HCT116 (cell line): Measurements from ENCODE around the gene NF1. TPM values are rescaled to one million over a fixed set of nuclear protein-coding genes. Genes with fewer than 3 reads are reported as not detected.

Experiments used
- ATAC-seq: fragments of 200-7000 bp; cut with Tn5 transposase; 2 replicates; pipeline ENCODE4 v1.9.1; 2020; ENCODE audit warnings: mild to moderate bottlenecking, moderate library complexity
- BruUV-seq: library from RNA; stranded (reverse); fragments of 400-500 nt; replicated peaks from 2 replicates; lab custom pipeline; 2021; lab: Mats Ljungman, UMichigan
- CTCF ChIA-PET: fragments of 300-600 bp; sonication (Branson Sonifier 250); formaldehyde crosslinking; loops from one replicate; lab custom pipeline; 2021; ENCODE audit warnings: antibody characterized with exemption; lab: Charles Lee
- POLR2A ChIA-PET: fragments of 300-600, 350-600 bp; sonication (Branson Sonifier 250); formaldehyde crosslinking; loops from one replicate; lab custom pipeline; 2021; ENCODE audit warnings: antibody characterized with exemption; lab: Charles Lee
- RAD21 ChIA-PET, 2 experiments: fragments of 300-600 bp; sonication (Branson Sonifier 250); formaldehyde crosslinking; loops; one replicate each; lab custom pipeline; 2023; ENCODE audit warnings: low total read pairs in 2 of 2; ENCODE audit not compliant: uncharacterized antibody in 2 of 2, unreplicated experiment in 2 of 2, low non-redundant PET in 1 of 2; lab: Charles Lee
- DNase-seq: peaks from one replicate; pipeline ENCODE4 v3.0.0-alpha.2; 2010; ENCODE audit warnings: low read depth, low spot score
- H2AFZ ChIP-seq: fragments of 200-600 bp; shearing (Covaris generic), sonication (generic); 2 replicates; pipeline ENCODE4 v1.6.1; 2017; ENCODE audit warnings: low read depth, mixed run types, mixed read lengths, antibody characterized with exemption, low read length; ENCODE audit not compliant: poor library complexity, severe bottlenecking
- H3K27ac ChIP-seq: 2 replicates; pipeline ENCODE4 v1.5.1; 2012; ENCODE audit warnings: low read depth, low read length
- H3K27me3 ChIP-seq: fragments of 200-600 bp; sonication (generic); 2 replicates; pipeline ENCODE4 v1.6.1; 2016; ENCODE audit warnings: mixed run types, low read length, mixed read lengths; ENCODE audit not compliant: insufficient read depth
- H3K36me3 ChIP-seq, 2 experiments: fragments of 200-500 bp in 1 of 2; fragments of 200-600 bp in 1 of 2; sonication (Bioruptor generic) in 1 of 2; sonication (generic) in 1 of 2; 2 replicates each; pipeline versions ENCODE4 v1.5.1 to v1.6.1; 2014 to 2016; ENCODE audit warnings: low read length in 2 of 2, inconsistent platforms in 1 of 2, mixed read lengths in 1 of 2, mixed run types in 1 of 2; ENCODE audit not compliant: insufficient read depth in 2 of 2, control insufficient read depth in 1 of 2
- H3K4me1 ChIP-seq, 2 experiments: fragments of 200-600 bp in 1 of 2; sonication (generic) in 1 of 2; 2 replicates each; pipeline versions ENCODE4 v1.5.1 to v1.6.1; 2012 to 2017; ENCODE audit warnings: low read length in 2 of 2, inconsistent platforms in 1 of 2, mild to moderate bottlenecking in 1 of 2, mixed read lengths in 1 of 2, mixed run types in 1 of 2, moderate library complexity in 1 of 2; ENCODE audit not compliant: insufficient read depth in 2 of 2, control insufficient read depth in 1 of 2
- H3K4me2 ChIP-seq: fragments of 200-600 bp; sonication (generic); 2 replicates; pipeline ENCODE4 v1.6.1; 2017; ENCODE audit warnings: mixed run types, low read length, mixed read lengths
- H3K4me3 ChIP-seq, 2 experiments: fragments of 200-600 bp in 1 of 2; sonication (generic) in 1 of 2; replicated peaks in 1 of 2; 2 replicates each; pipeline ENCODE4 v1.5.1; 2011 to 2016; ENCODE audit warnings: low read length in 2 of 2, control low read depth in 1 of 2, low read depth in 1 of 2, mild to moderate bottlenecking in 1 of 2, mixed read lengths in 1 of 2, mixed run types in 1 of 2
- H3K79me2 ChIP-seq: fragments of 200-600 bp; sonication (generic); 2 replicates; pipeline ENCODE4 v1.6.1; 2017; ENCODE audit warnings: mild to moderate bottlenecking, mixed run types, low read length, moderate library complexity, mixed read lengths; ENCODE audit not compliant: insufficient read depth
- H3K9ac ChIP-seq: fragments of 200-600 bp; sonication (generic); 2 replicates; pipeline ENCODE4 v1.6.1; 2016; ENCODE audit warnings: low read length, mixed read lengths
- H3K9me2 ChIP-seq: fragments of 200-600 bp; sonication (generic), shearing (Covaris generic); 2 replicates; pipeline ENCODE4 v1.6.1; 2017; ENCODE audit warnings: mixed run types, mild to moderate bottlenecking, moderate library complexity; ENCODE audit not compliant: insufficient read depth
- H3K9me3 ChIP-seq, 2 experiments: fragments of 200-500 bp in 1 of 2; fragments of 200-600 bp in 1 of 2; sonication (Bioruptor generic) in 1 of 2; sonication (generic) in 1 of 2; 2 replicates each; pipeline ENCODE4 v1.6.1; 2014 to 2017; ENCODE audit warnings: low read length in 2 of 2, mixed read lengths in 2 of 2, inconsistent platforms in 1 of 2, low read depth in 1 of 2, mild to moderate bottlenecking in 1 of 2, mixed run types in 1 of 2, moderate library complexity in 1 of 2; ENCODE audit not compliant: control insufficient read depth in 1 of 2, insufficient read depth in 1 of 2
- H4K20me1 ChIP-seq: fragments of 200-600 bp; sonication (generic), shearing (Covaris generic); 2 replicates; pipeline ENCODE4 v1.6.1; 2017; ENCODE audit warnings: mixed run types, mild to moderate bottlenecking, moderate library complexity; ENCODE audit not compliant: insufficient read depth
- CBX3 ChIP-seq: IDR thresholded peaks from 2 replicates; pipeline ENCODE4 v1.6.1; 2012; ENCODE audit warnings: low read depth
- CEBPB ChIP-seq: IDR thresholded peaks from 2 replicates; pipeline ENCODE4 v1.6.1; 2012; ENCODE audit warnings: low read depth
- CTCF ChIP-seq, 3 experiments: fragments of 200-600 bp in 1 of 3; sonication (generic) in 1 of 3; IDR thresholded peaks in 2 of 3; conservative IDR thresholded peaks in 1 of 3; 2 replicates each; pipeline ENCODE4 v1.5.1; 2012 to 2017; ENCODE audit warnings: low read depth in 2 of 3, low read length in 2 of 3, antibody characterized with exemption in 1 of 3, borderline replicate concordance in 1 of 3, control low read depth in 1 of 3, mild to moderate bottlenecking in 1 of 3, mixed read lengths in 1 of 3, mixed run types in 1 of 3, moderate library complexity in 1 of 3; ENCODE audit not compliant: insufficient read depth in 1 of 3
- EGR1 ChIP-seq: IDR thresholded peaks from 2 replicates; pipeline ENCODE4 v1.6.1; 2012; ENCODE audit warnings: low read depth
- EZH2 ChIP-seq: fragments of 200-600 bp; sonication (generic); IDR thresholded peaks from 2 replicates; pipeline ENCODE4 v1.6.1; 2017; ENCODE audit warnings: antibody characterized with exemption, mixed run types
- EZH2phosphoT487 ChIP-seq: fragments of 200-600 bp; IDR thresholded peaks from 2 replicates; pipeline ENCODE4 v1.6.1; 2018; ENCODE audit warnings: antibody characterized with exemption, borderline replicate concordance
- FOSL1 ChIP-seq: IDR thresholded peaks from 2 replicates; pipeline ENCODE4 v1.6.1; 2012; ENCODE audit warnings: low read depth
- JUND ChIP-seq: IDR thresholded peaks from 2 replicates; pipeline ENCODE4 v1.6.1; 2012
- MAX ChIP-seq: IDR thresholded peaks from 2 replicates; pipeline ENCODE4 v1.6.1; 2012
- POLR2A ChIP-seq: IDR thresholded peaks from 2 replicates; pipeline ENCODE4 v1.7.0; 2011; ENCODE audit warnings: borderline replicate concordance; ENCODE audit not compliant: insufficient read depth, insufficient read length; ENCODE audit errors: extremely low read depth
- POLR2AphosphoS5 ChIP-seq: IDR thresholded peaks from 2 replicates; pipeline ENCODE4 v1.6.1; 2011; ENCODE audit warnings: mild to moderate bottlenecking, low read depth, low read length, moderate library complexity
- REST ChIP-seq: IDR thresholded peaks from 2 replicates; pipeline ENCODE4 v1.6.1; 2012; ENCODE audit warnings: low read depth
- SIN3A ChIP-seq: IDR thresholded peaks from 2 replicates; pipeline ENCODE4 v1.6.1; 2012; ENCODE audit warnings: low read depth
- SP1 ChIP-seq: IDR thresholded peaks from 2 replicates; pipeline ENCODE4 v1.6.1; 2012; ENCODE audit warnings: low read depth
- SRF ChIP-seq: IDR thresholded peaks from 2 replicates; pipeline ENCODE4 v1.6.1; 2012; ENCODE audit warnings: low read depth
- TCF7L2 ChIP-seq: IDR thresholded peaks from 2 replicates; pipeline ENCODE4 v1.7.0; 2011; ENCODE audit warnings: borderline replicate concordance, inconsistent platforms; ENCODE audit not compliant: insufficient read depth, insufficient read length; ENCODE audit errors: extremely low read depth
- ZFX ChIP-seq: fragments of 450-650 bp; IDR thresholded peaks from 2 replicates; pipeline ENCODE4 v1.6.1; 2017
- intact Hi-C: fragments of 100-400 bp; cut with micrococcal nuclease; formaldehyde crosslinking; loops from 2 replicates; pipeline ENCODE4 v1.10.0; 2022
- total RNA-seq: library from RNA; stranded (reverse); gene quantifications from one replicate; pipeline ENCODE4 v1.2.1, GENCODE V29; 2021; ENCODE audit not compliant: unreplicated experiment

NF1 gene
- total RNA-seq, 1 experiment from 2014 or later = 20.8 TPM

GRCh38 chr17:31152271-31152670 is 57.5 kb downstream of the NF1 start:
- ChIA-PET POLR2A (no interaction called here), RAD21 (no interaction called here), CTCF (no interaction called here)
- no TSS peak for BruUV-seq
- intact Hi-C loops = no loop called here
- no peaks in the 10 kb centered on the region for H4K20me1 ChIP-seq
- H3K4me1 ChIP-seq = no peaks in the 10 kb centered on the region
- H2AFZ ChIP-seq = no peak overlapping the region
- H3K27me3 ChIP-seq = no peaks in the 10 kb centered on the region
- no peaks in the 10 kb centered on the region for H3K9me2 ChIP-seq
- H3K27ac ChIP-seq = no peak overlapping the region
- peaks cover 46% of the 10 kb centered on the region for H3K79me2 ChIP-seq
- no peak for ATAC-seq
- H3K4me2 ChIP-seq = no peak overlapping the region
- no peak for DNase-seq
- no peak overlapping the region for H3K4me3 ChIP-seq
- H3K36me3 ChIP-seq = 0 out of 4 replicates have a peak, but pooled peaks cover 2 to 4% of the 10 kb centered on the region in 2 experiments
- no peak overlapping the region for H3K9ac ChIP-seq
- H3K9me3 ChIP-seq = no peaks in the 10 kb centered on the region
- TF ChIP-seq JUND (no peak), SIN3A (no peak), POLR2AphosphoS5 (no peak), CBX3 (no peak)

- no peaks in the 10 kb centered on the region for H3K9me3 ChIP-seq
- H3K27ac ChIP-seq = no peak overlapping the region
- no peaks in the 10 kb centered on the region for H3K27me3 ChIP-seq
- CTCF ChIA-PET = no interaction called here
- no peaks in the 10 kb centered on the region for H4K20me1 ChIP-seq
- no peak for DNase-seq
- H3K36me3 ChIP-seq = peaks cover 4% of the 10 kb centered on the region in 2 experiments; a peak in 1 of 4 replicates
- no peak for ATAC-seq
- intact Hi-C loops = no loop called here
- POLR2A ChIA-PET = no interaction called here
- RAD21 ChIA-PET = no interaction called here
- BruUV-seq = no TSS peak
- H3K9me2 ChIP-seq = no peaks in the 10 kb centered on the region
- no peak overlapping the region for H3K4me3 ChIP-seq
- no peak overlapping the region for H3K9ac ChIP-seq
- no peak overlapping the region for H2AFZ ChIP-seq
- H3K4me2 ChIP-seq = no peak overlapping the region
- H3K4me1 ChIP-seq = no peaks in the 10 kb centered on the region
- peaks cover 24% of the 10 kb centered on the region for H3K79me2 ChIP-seq
- TF ChIP-seq JUND = no peak
- TF ChIP-seq CTCF (IDR thresholded peaks at IDR 0.05 in 2 of 3, conservative IDR thresholded peaks at IDR 0.05 in 1 of 3; ENCODE audit: borderline replicate concordance in 1 of 3, insufficient read depth in 1 of 3, low read depth in 2 of 3, low read length in 2 of 3) = no peak
- TF ChIP-seq EZH2 = no peak
- no peak for TF ChIP-seq POLR2AphosphoS5
- no peak for TF ChIP-seq ZFX
- no peak for TF ChIP-seq MAX
- no peak for TF ChIP-seq FOSL1
- no peak for TF ChIP-seq EZH2phosphoT487
- no peak for TF ChIP-seq REST
- no peak for TF ChIP-seq CBX3
- TF ChIP-seq SIN3A = no peak
- TF ChIP-seq EGR1 = no peak
- no peak for TF ChIP-seq CEBPB
- TF ChIP-seq SRF = no peak
- TF ChIP-seq TCF7L2 = no peak
- TF ChIP-seq POLR2A = no peak
- TF ChIP-seq SP1 = no peak
Measured at GRCh38 chr17:31155208-31155810, 60.5 kb downstream of the NF1 start.
